Measurements from ENCODE around the gene RPL10.

DNA sequence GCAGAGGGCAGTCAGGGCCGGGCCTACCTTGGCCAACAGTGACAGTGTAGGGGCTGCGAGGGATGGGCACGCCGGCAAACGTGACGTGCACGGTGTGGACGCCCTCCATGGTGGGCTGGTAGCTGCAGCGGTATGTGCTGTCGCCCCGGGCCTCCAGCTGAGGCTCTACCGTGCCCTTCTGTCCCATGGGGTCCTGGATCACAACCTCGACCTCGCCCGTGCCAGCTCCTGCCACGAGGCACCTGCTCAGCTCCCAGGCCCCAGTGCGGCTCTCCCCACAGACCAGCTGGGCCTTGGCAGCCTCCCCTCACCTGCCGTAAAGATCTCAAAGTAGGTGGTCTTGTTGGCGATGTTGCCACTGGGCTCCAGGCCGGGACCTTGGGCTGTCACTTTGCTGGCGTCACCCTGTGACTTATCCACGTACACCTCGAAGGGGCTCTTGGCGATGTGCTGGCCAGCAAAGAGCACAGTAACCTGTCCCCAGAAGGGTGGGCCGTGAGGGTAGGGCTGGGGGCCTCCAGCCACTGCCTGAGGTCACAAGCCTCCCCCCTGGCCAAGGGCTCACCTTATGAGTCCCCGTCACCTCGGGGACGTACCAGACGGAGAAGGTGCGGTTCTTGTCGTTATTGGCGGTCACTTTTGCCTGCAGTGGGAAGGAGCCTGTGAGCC is 32.0 kb upstream of the RPL10 start:
- TF ChIP-seq FOXM1 (IDR thresholded peaks at IDR 0.05; ENCODE audit: borderline replicate concordance, low read depth) (no peak), CREB1 (IDR thresholded peaks at IDR 0.05; ENCODE audit: low read depth) (no peak)
